IPS-18c (cell line): ENCODE results near the gene OCA2.
"Not testable (repeated sequence)": the region's sequence is repeated elsewhere in the genome, so short reads cannot be mapped to it uniquely, and the experiment has no call there.

Experiments used
- H3K4me3 ChIP-seq: 2 replicates; pipeline ENCODE4 v1.7.0; 2013; ENCODE audit warnings: low read depth, mild to moderate bottlenecking, low read length, moderate library complexity; ENCODE audit not compliant: insufficient read depth
- H3K9me3 ChIP-seq: one replicate; pipeline ENCODE4 v1.6.1; 2013; ENCODE audit warnings: mild to moderate bottlenecking, low read length, moderate library complexity; ENCODE audit not compliant: control insufficient read depth, insufficient read depth

Gene OCA2

GRCh38 chr15:27747997-27748396 is 351.1 kb downstream of the OCA2 start:
- no peaks in the 10 kb centered on the region for H3K9me3 ChIP-seq
- H3K4me3 ChIP-seq = no peak overlapping the region

GRCh38 chr15:27746401-27746955 is 352.6 kb downstream of the OCA2 start:
- Histone ChIP-seq H3K9me3 (no peaks in the 10 kb centered on the region), H3K4me3 (no peak overlapping the region)

- no peaks in the 10 kb centered on the region for H3K9me3 ChIP-seq
- no peak overlapping the region for H3K4me3 ChIP-seq
Measured at GRCh38 chr15:27744641-27745040, 354.5 kb downstream of the OCA2 start.

GRCh38 chr15:27743638-27744037 is 355.5 kb downstream of the OCA2 start:
- Histone ChIP-seq H3K4me3 (no peak overlapping the region), H3K9me3 (no peaks in the 10 kb centered on the region)

- Histone ChIP-seq H3K4me3 (no peak overlapping the region), H3K9me3 (no peaks in the 10 kb centered on the region)
Measured at GRCh38 chr15:27742751-27743477, 356.2 kb downstream of the OCA2 start.

- Histone ChIP-seq H3K4me3 (no peak overlapping the region), H3K9me3 (no peaks in the 10 kb centered on the region)
Measured at GRCh38 chr15:27741226-27741860, 357.8 kb downstream of the OCA2 start.

GRCh38 chr15:27734785-27735495 is 364.2 kb downstream of the OCA2 start:
- Histone ChIP-seq H3K9me3 (no peaks in the 10 kb centered on the region), H3K4me3 (no peak overlapping the region)

- Histone ChIP-seq H3K4me3 (no peak overlapping the region), H3K9me3 (no peaks in the 10 kb centered on the region)
Measured at GRCh38 chr15:27731776-27732175, 367.3 kb downstream of the OCA2 start.

- Histone ChIP-seq H3K9me3 (no peaks in the 10 kb centered on the region), H3K4me3 (no peak overlapping the region)
Measured at GRCh38 chr15:27730868-27731267, 368.2 kb downstream of the OCA2 start.

- Histone ChIP-seq H3K9me3 (no peaks in the 10 kb centered on the region), H3K4me3 (no peak overlapping the region)
Measured at GRCh38 chr15:27725731-27726130, 373.4 kb downstream of the OCA2 start.

- H3K9me3 ChIP-seq = no peaks in the 10 kb centered on the region
- no peak overlapping the region for H3K4me3 ChIP-seq
Measured at GRCh38 chr15:27723821-27724220, 375.3 kb downstream of the OCA2 start.

GRCh38 chr15:27722102-27722501 is 377.0 kb downstream of the OCA2 start:
- no peaks in the 10 kb centered on the region for H3K9me3 ChIP-seq

GRCh38 chr15:27714675-27715074 is 384.4 kb downstream of the OCA2 start:
- Histone ChIP-seq H3K4me3 (no peak overlapping the region), H3K9me3 (no peaks in the 10 kb centered on the region)

More at GRCh38 chr15:27722102-27722501, 377.0 kb downstream of the OCA2 start:
- H3K4me3 ChIP-seq = no peak overlapping the region

- H3K9me3 ChIP-seq, H3K4me3 ChIP-seq: not testable (repeated sequence)
Measured at GRCh38 chr15:27713850-27714249, 385.3 kb downstream of the OCA2 start.

- Histone ChIP-seq H3K4me3 (no peak overlapping the region), H3K9me3 (no peaks in the 10 kb centered on the region)
Measured at GRCh38 chr15:27707257-27707656, 391.9 kb downstream of the OCA2 start.

GRCh38 chr15:27706300-27706699 is 392.8 kb downstream of the OCA2 start:
- H3K9me3 ChIP-seq = no peaks in the 10 kb centered on the region
- H3K4me3 ChIP-seq = no peak overlapping the region

- Histone ChIP-seq H3K4me3 (no peak overlapping the region), H3K9me3 (no peaks in the 10 kb centered on the region)
Measured at GRCh38 chr15:27705056-27705455, 394.1 kb downstream of the OCA2 start.
